Measurements from ENCODE around the gene RRP12. TPM values are rescaled to one million over a fixed set of nuclear protein-coding genes. Genes with fewer than 3 reads are reported as not detected.

The RRP12 gene
- total and polyA plus RNA-seq, 12 donors: 11.1 to 46.6 (median 22.3) TPM

DNA sequence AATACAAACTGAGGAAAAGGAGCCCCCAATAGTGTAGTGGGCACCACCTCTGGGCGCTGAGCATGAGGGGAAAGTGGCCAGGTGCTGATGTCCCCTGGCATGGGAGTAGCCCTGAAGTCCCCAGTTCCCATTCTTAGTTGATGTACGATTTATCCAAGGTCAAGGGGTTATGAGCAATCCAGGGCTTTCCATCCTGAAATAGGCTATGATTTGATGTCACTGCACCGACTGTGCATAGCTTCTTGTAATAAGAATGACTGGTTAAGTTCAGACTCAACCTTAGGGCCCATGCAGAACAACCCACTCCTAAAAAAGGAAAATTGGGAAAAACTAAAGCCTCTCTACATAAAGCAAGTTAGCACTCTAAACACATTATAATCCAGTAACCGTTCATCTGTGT lies 77.6 kb downstream of the RRP12 start:
- Histone ChIP-seq H3K9me3 (no peaks in the 10 kb centered on the region), H3K36me3 (peaks cover 0 to 8% (median 0%) of the 10 kb centered on the region in 9 donors), H3K27me3 (no peaks in the 10 kb centered on the region), H3K27ac (no peak overlapping the region), H3K4me3 (no peak overlapping the region), H3K4me1 (peaks cover 6 to 37% (median 25%) of the 10 kb centered on the region in 9 donors)
- DNase-seq (no peak), ATAC-seq (no peak)
- WGBS, 2 donors: 84 to 91% methylated on average over 4 of the region's 4 CpGs
- intact Hi-C loops (cut with DNase I): loop anchor here in 1 of 10 donors (5.0 kb wide), 1 partner anchor 36 kb away; no protein-coding TSS in a partner anchor
- TF ChIP-seq, protein P1, sequence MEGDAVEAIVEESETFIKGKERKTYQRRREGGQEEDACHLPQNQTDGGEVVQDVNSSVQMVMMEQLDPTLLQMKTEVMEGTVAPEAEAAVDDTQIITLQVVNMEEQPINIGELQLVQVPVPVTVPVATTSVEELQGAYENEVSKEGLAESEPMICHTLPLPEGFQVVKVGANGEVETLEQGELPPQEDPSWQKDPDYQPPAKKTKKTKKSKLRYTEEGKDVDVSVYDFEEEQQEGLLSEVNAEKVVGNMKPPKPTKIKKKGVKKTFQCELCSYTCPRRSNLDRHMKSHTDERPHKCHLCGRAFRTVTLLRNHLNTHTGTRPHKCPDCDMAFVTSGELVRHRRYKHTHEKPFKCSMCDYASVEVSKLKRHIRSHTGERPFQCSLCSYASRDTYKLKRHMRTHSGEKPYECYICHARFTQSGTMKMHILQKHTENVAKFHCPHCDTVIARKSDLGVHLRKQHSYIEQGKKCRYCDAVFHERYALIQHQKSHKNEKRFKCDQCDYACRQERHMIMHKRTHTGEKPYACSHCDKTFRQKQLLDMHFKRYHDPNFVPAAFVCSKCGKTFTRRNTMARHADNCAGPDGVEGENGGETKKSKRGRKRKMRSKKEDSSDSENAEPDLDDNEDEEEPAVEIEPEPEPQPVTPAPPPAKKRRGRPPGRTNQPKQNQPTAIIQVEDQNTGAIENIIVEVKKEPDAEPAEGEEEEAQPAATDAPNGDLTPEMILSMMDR (IDR thresholded peaks at IDR 0.05): no peak

DNA sequence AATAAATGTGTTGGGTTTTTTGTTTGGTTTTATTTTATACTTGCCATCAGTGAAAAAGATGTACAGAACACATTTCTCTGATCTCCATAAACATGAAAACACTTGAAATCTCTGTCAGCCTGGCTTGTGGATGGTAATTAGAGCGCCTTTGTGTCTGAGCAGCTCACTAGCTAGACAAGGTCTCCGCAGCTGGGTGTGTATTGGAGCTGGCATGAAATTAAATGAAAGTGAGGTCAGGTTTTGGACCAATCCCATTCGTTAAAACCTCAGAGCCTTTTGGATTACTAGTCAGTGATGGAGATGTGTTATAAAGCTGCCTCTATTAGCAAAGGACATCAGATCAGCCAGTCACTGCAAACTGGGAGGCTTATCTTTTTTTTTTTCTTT lies 79.3 kb downstream of the RRP12 start:
- ATAC-seq (no peak), DNase-seq (no peak)
- WGBS, 2 donors: 86 to 93% methylated on average over 3 of the region's 3 CpGs
- Histone ChIP-seq H3K27me3 (no peaks in the 10 kb centered on the region), H3K36me3 (no peaks in the 10 kb centered on the region), H3K9me3 (no peaks in the 10 kb centered on the region), H3K4me3 (peak overlapping the region in 4 of 10 donors; percentile 75 to 88 (median 80)), H3K27ac (peak overlapping the region in 1 of 10 donors; percentile 100), H3K4me1 (peaks cover 6 to 44% (median 24%) of the 10 kb centered on the region in 9 donors)
- TF ChIP-seq, protein P1 (IDR thresholded peaks at IDR 0.05): no peak
- intact Hi-C loops (cut with DNase I): loop anchor here in 3 of 10 donors (1.0 to 5.0 kb wide), 3 partner anchors 11 to 34 kb away; partner anchors contain the start of gene FRAT2 (in 1 of the 3)

- DNase-seq: peak; percentile 34 to 43
- WGBS, 2 donors: 24 to 34% methylated on average over 38 of the region's 38 CpGs
- TF ChIP-seq, protein P1 (IDR thresholded peaks at IDR 0.05): no peak
- H3K36me3 ChIP-seq: no peaks in the 10 kb centered on the region
- peak in 3 of 8 donors; percentile 3 to 18 (median 5) for ATAC-seq
- peak overlapping the region; percentile 51 to 97 (median 84) for H3K4me3 ChIP-seq
- no peaks in the 10 kb centered on the region for H3K9me3 ChIP-seq
- H3K27me3 ChIP-seq: no peaks in the 10 kb centered on the region
- intact Hi-C loops (cut with DNase I): loop anchor here in 3 of 10 donors (1.0 to 5.0 kb wide), 3 partner anchors 11 to 34 kb away; partner anchors contain the start of gene FRAT2 (in 1 of the 3)
- H3K4me1 ChIP-seq: peaks cover 6 to 44% (median 24%) of the 10 kb centered on the region in 9 donors
- peak overlapping the region in 8 of 10 donors; percentile 4 to 100 (median 98) for H3K27ac ChIP-seq
These were observed 79.9 kb downstream of the RRP12 start for GRCh38 chr10:97321032-97321803.

- no peaks in the 10 kb centered on the region for H3K27me3 ChIP-seq
- WGBS, 2 donors: 13 to 24% methylated on average over 24 of the region's 24 CpGs
- intact Hi-C loops (cut with DNase I): loop anchor here in 3 of 10 donors (1.0 to 5.0 kb wide), 3 partner anchors 12 to 33 kb away; partner anchors contain the start of gene FRAT2 (in 1 of the 3)
- DNase-seq (peak in 1 of 2 donors; percentile 22), ATAC-seq (peak in 1 of 8 donors; percentile 10)
- H3K36me3 ChIP-seq: no peaks in the 10 kb centered on the region
- peak overlapping the region in 9 of 10 donors; percentile 59 to 100 (median 98) for H3K27ac ChIP-seq
- peaks cover 6 to 44% (median 24%) of the 10 kb centered on the region in 9 donors for H3K4me1 ChIP-seq
- H3K9me3 ChIP-seq: no peaks in the 10 kb centered on the region
- peak overlapping the region; percentile 51 to 97 (median 84) for H3K4me3 ChIP-seq
- TF ChIP-seq, protein P1 (IDR thresholded peaks at IDR 0.05): no peak
These were observed 80.6 kb downstream of the RRP12 start for GRCh38 chr10:97320480-97321031.

All from heart right ventricle (tissue), 16 donors.